GM10248 (cell line): ENCODE data around the gene RGS9.

ENCODE experiments used
- CTCF ChIA-PET: fragments of 300-600 bp; sonication (Branson Sonifier 250); formaldehyde crosslinking; extraction: SDS; loops from one replicate; lab custom pipeline; 2021; ENCODE audit warnings: antibody characterized with exemption; lab: Yijun Ruan, JAX
- POLR2A ChIA-PET: fragments of 350-650 bp; sonication (Branson Sonifier 250); formaldehyde crosslinking; extraction: SDS; loops from one replicate; lab custom pipeline; 2020; ENCODE audit warnings: antibody characterized with exemption; lab: Yijun Ruan, JAX
- DNase-seq: peaks from one replicate; pipeline ENCODE4 v3.0.0; 2012; ENCODE audit errors: extremely low spot score
- CTCF ChIP-seq: IDR thresholded peaks from 2 replicates; pipeline ENCODE4 v1.5.1; 2012; ENCODE audit warnings: mild to moderate bottlenecking, low read depth; ENCODE audit errors: extremely low read depth, missing control alignments, control extremely low read depth

The RGS9 gene

GRCh38 chr17:65170839-65171238, 33.7 kb downstream of the RGS9 start:
- no peak for DNase-seq
- ChIA-PET CTCF (interaction anchor here (0.8 to 1.5 kb wide), 2 partner anchors 33 to 35 kb away, joined by 3 to 4 read pairs; partner anchors contain the start of gene RGS9), POLR2A (no interaction called here)
- TF ChIP-seq CTCF = no peak

GRCh38 chr17:65171752-65172151, 34.6 kb downstream of the RGS9 start:
- no peak for DNase-seq
- ChIA-PET CTCF (interaction anchor here (1.5 kb wide), 1 partner anchor 36 kb away, joined by 4 read pairs; no protein-coding TSS in a partner anchor), POLR2A (no interaction called here)
- no peak for TF ChIP-seq CTCF

- DNase-seq = no peak
- TF ChIP-seq CTCF = no peak
- POLR2A ChIA-PET = no interaction called here
- CTCF ChIA-PET = interaction anchor here (1.3 to 1.8 kb wide), 4 partner anchors 9 to 72 kb away, joined by 4 to 10 read pairs (median 6); partner anchors contain the start of gene RGS9
These were observed 35.4 kb downstream of the RGS9 start for GRCh38 chr17:65172496-65173136.

- ChIA-PET POLR2A (no interaction called here), CTCF (interaction anchor here (1.3 to 1.8 kb wide), 4 partner anchors 8 to 73 kb away, joined by 4 to 10 read pairs (median 6); partner anchors contain the start of gene RGS9)
These were observed 36.2 kb downstream of the RGS9 start for GRCh38 chr17:65173284-65173793.

GRCh38 chr17:65173976-65174683, 37.0 kb downstream of the RGS9 start:
- ChIA-PET POLR2A (no interaction called here), CTCF (interaction anchor here (1.3 to 1.8 kb wide), 4 partner anchors 7 to 74 kb away, joined by 4 to 10 read pairs (median 6); partner anchors contain the start of gene RGS9)
- DNase-seq = no peak
- TF ChIP-seq CTCF = no peak

More at GRCh38 chr17:65173284-65173793, 36.2 kb downstream of the RGS9 start:
- DNase-seq = no peak
- TF ChIP-seq CTCF = no peak

- TF ChIP-seq CTCF = no peak
- DNase-seq = no peak
- POLR2A ChIA-PET = no interaction called here
- CTCF ChIA-PET = interaction anchor here (1.5 kb wide), 1 partner anchor 15 kb away, joined by 3 read pairs; no protein-coding TSS in a partner anchor
These were observed 37.8 kb downstream of the RGS9 start for GRCh38 chr17:65174974-65175373.
